KOPT-K1 (cell line): ENCODE measurements around the gene PNPLA3.

Experiments
- H3K27ac ChIP-seq: fragments of 200-600 bp; sonication (generic); 2 replicates; pipeline ENCODE4 v1.5.1; 2016; ENCODE audit warnings: antibody characterized with exemption, mild to moderate bottlenecking, low read depth, low read length; ENCODE audit not compliant: poor library complexity, severe bottlenecking
- H3K36me3 ChIP-seq: fragments of 200-600 bp; sonication (generic); 2 replicates; pipeline ENCODE4 v1.5.1; 2017; ENCODE audit warnings: antibody characterized with exemption, mild to moderate bottlenecking, low read length, moderate library complexity; ENCODE audit not compliant: insufficient read depth
- H3K9me3 ChIP-seq: fragments of 200-600 bp; sonication (generic); 2 replicates; pipeline ENCODE4 v1.5.1; 2017; ENCODE audit warnings: antibody characterized with exemption, low read length, mild to moderate bottlenecking; ENCODE audit not compliant: insufficient read depth, poor library complexity, severe bottlenecking

Gene PNPLA3

GRCh38 chr22:43885786-43886185 is 37.8 kb upstream of the PNPLA3 start:
- Histone ChIP-seq H3K36me3 (no peaks in the 10 kb centered on the region), H3K27ac (no peak overlapping the region), H3K9me3 (no peaks in the 10 kb centered on the region)

- no peaks in the 10 kb centered on the region for H3K9me3 ChIP-seq
Measured at GRCh38 chr22:43886231-43886630, 37.4 kb upstream of the PNPLA3 start.

GRCh38 chr22:43887391-43887790 is 36.2 kb upstream of the PNPLA3 start:
- no peak overlapping the region for H3K27ac ChIP-seq
- no peaks in the 10 kb centered on the region for H3K36me3 ChIP-seq
- no peaks in the 10 kb centered on the region for H3K9me3 ChIP-seq

More at GRCh38 chr22:43886231-43886630, 37.4 kb upstream of the PNPLA3 start:
- Histone ChIP-seq H3K27ac (no peak overlapping the region), H3K36me3 (no peaks in the 10 kb centered on the region)

- no peak overlapping the region for H3K27ac ChIP-seq
- no peaks in the 10 kb centered on the region for H3K36me3 ChIP-seq
- no peaks in the 10 kb centered on the region for H3K9me3 ChIP-seq
Measured at GRCh38 chr22:43888740-43889139, 34.9 kb upstream of the PNPLA3 start.

GRCh38 chr22:43889201-43889859 is 34.3 kb upstream of the PNPLA3 start:
- H3K27ac ChIP-seq, result no peak overlapping the region
- H3K36me3 ChIP-seq, result no peaks in the 10 kb centered on the region
- H3K9me3 ChIP-seq, result no peaks in the 10 kb centered on the region

- Histone ChIP-seq H3K27ac (no peak overlapping the region), H3K9me3 (no peaks in the 10 kb centered on the region), H3K36me3 (no peaks in the 10 kb centered on the region)
Measured at GRCh38 chr22:43889860-43890253, 33.7 kb upstream of the PNPLA3 start.

GRCh38 chr22:43890901-43891331 is 32.7 kb upstream of the PNPLA3 start:
- Histone ChIP-seq H3K36me3 (no peaks in the 10 kb centered on the region), H3K9me3 (no peaks in the 10 kb centered on the region), H3K27ac (no peak overlapping the region)

DNA sequence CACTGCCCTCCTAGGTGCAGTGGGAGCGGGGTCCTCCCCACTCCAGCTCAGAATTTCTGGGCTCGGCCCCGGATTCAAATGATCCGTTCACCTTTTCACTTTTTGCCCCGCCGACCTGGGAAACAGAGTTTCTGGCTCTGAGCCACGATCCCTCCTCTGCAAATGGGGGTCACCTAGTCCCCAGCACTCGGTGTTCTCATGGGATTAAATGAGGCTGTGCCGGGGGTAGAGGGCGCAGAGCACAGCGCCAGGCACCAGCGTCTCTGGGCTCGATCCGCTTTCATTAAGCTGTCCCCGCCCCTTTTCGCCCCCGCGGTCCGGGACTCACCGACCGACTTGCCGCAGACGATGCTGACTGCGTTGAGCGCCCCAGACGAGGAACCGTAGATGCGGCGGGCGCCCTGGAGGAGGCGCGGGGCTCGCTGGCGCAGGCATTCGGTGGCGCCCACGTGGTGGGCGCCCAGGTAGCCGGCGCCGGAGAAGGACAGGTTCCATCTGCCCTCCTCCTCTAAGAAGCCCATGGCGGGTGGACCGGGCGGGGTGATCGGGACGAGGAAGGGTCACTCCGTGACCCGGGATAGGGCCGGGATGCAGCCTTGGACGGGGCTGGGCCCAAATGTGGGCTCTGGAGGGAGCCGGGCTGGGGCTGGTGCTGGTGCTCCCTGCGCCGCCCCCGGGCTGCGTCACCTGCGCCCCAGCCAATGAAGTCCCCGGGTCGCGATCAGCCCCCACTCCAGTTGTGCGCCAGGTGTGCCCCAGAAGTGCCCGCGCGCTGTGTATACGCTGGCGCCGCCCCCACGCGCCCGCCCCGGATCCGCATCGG is 32.0 kb upstream of the PNPLA3 start, which contains the start of gene PNPLA5:
Gene PNPLA5, minus strand, starts transcription at position 654 of the 823 bp plus-strand sequence. Its CDS starts 133 bp downstream, at position 521.
- Histone ChIP-seq H3K27ac (no peak within 1 kb of the TSS), H3K36me3 (no peaks in the 10 kb centered on the region), H3K9me3 (no peaks in the 10 kb centered on the region)

- no peaks in the 10 kb centered on the region for H3K9me3 ChIP-seq
- no peaks in the 10 kb centered on the region for H3K36me3 ChIP-seq
- H3K27ac ChIP-seq, result no peak overlapping the region
Measured at GRCh38 chr22:43892183-43892894, 31.3 kb upstream of the PNPLA3 start.

GRCh38 chr22:43893266-43893665 is 30.3 kb upstream of the PNPLA3 start:
- Histone ChIP-seq H3K9me3 (no peaks in the 10 kb centered on the region), H3K36me3 (no peaks in the 10 kb centered on the region), H3K27ac (no peak overlapping the region)

DNA sequence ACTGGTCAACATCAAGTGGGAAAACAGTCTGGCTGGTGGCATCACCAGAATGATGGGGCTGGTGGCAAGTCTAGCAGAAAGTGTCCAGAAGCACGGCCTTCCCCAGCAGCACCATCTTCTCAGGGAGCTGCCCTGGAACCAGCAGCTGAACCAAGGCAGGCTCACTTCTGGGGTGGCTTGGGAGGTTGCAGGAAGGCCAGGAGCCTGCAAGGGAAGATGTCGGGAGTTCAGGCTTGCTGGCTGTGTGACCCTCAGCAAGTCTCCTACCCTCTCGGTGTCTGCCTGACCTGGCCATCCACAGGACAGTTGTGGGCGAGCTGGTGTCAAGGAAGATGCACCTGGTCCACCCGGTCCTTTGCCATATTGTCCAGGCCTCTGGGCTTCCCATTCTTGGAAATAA is 29.5 kb upstream of the PNPLA3 start:
- H3K27ac ChIP-seq, result no peak overlapping the region
- no peaks in the 10 kb centered on the region for H3K36me3 ChIP-seq
- H3K9me3 ChIP-seq, result no peaks in the 10 kb centered on the region

- Histone ChIP-seq H3K36me3 (no peaks in the 10 kb centered on the region), H3K27ac (no peak overlapping the region), H3K9me3 (no peaks in the 10 kb centered on the region)
Measured at GRCh38 chr22:43895986-43896645, 27.5 kb upstream of the PNPLA3 start.

DNA sequence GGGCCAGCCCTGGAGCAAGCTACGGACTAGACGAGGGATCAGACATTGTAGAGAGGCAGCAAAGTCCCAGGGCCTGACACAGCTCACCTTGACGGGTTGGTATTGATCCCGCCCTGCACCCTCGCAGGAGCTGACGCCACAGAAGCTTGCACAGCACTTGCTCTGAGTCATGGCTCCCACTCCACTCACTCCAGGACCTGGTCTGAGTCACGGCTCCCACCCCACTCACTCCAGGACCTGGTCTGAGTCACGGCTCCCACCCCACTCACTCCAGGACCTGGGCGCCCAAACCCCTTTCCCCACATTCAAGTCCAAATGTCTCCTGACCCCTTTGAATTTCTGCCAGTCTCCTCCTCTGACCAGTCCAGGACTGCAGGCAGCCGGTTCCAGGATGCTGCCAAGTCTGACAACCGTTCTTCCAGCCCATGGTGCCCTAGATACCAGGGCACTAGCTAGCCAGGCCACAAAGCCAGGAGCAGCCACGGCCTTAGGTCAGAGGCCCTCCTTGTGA is 25.8 kb upstream of the PNPLA3 start:
- H3K36me3 ChIP-seq, result no peaks in the 10 kb centered on the region
- no peaks in the 10 kb centered on the region for H3K9me3 ChIP-seq
- H3K27ac ChIP-seq, result no peak overlapping the region

DNA sequence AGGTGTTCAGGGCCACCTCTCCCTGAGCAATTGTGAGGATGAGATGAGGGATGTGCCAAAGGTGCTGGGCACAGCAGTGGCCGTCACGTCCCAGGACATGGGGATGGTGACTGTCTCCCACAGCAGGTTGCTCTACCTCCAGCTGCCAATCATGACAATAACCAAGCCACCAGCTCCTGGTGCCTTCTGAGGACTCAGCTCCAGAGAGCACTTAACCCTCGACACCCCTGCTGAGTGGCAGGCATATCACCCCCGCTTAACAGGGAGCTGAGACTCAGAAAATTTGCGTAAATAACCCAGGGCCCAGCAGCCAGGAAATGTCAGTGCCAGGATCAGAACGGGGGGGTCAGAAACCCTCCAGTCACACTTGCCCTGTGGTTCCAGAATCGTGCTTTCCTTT is 23.4 kb upstream of the PNPLA3 start:
- Histone ChIP-seq H3K36me3 (no peaks in the 10 kb centered on the region), H3K27ac (no peak overlapping the region), H3K9me3 (no peaks in the 10 kb centered on the region)
